Stimulated activated CD8-positive, alpha-beta memory T cell treated with anti-CD3 and anti-CD28 coated beads, Interleukin-12 subunit alpha, Interleukin-12 subunit beta, amount 100 ng/mL, for 4 hours (primary cell): ENCODE results near the gene RXRB.

Experiments
- DNase-seq: peaks from one replicate; pipeline ENCODE4 v3.0.0-alpha.2; 2020; ENCODE audit warnings: low read depth

RXRB gene

GRCh38 chr6:33195304-33196165 is 4.9 kb downstream of the RXRB start:
- no peak for DNase-seq

DNA sequence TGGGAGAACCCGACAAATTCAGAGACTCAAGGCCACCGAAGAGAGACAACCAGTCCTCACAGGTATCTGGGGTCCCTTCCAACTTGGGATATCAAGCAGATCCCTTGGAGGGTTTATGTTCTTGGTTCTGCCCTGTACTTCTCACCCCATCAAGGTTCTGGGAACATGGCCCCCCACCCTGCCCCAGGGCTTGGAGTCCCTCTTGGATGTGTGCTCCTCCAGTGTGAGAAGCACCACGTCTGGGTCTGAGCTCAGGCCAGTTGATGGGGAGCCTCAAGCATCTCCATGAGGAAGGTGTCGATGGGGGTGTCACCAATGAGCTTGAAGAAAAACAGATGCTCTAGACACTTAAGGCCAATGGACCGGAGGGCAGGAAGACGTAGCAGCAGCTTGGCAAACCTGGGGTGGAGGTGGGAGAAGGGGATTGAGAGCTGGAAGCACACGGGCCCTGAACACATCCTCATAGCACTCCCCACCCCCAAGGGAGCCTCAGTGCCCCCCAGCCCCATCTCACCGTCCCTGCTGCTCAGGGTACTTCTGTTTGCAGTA is 6.0 kb downstream of the RXRB start:
- DNase-seq = no peak

DNA sequence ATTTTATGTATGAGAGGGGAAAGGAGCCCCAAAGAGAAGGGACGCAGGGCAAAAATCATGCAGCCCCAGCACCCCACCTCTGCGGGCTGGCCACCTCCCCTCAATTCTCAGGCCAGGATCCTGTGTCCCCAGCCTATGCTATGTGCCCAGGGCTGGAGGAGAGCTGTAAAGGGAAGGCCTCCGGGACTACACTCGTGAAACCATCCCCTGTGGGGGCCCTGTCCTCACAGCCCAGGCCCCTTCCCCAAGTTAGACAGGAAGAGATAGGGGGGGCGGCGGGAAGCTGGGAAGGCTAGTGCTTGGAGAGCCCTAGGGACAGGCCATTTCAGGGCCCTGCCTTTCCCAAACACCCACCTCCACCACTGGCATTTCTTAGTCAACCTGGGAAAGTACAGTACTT is 6.8 kb downstream of the RXRB start:
- no peak for DNase-seq

DNA sequence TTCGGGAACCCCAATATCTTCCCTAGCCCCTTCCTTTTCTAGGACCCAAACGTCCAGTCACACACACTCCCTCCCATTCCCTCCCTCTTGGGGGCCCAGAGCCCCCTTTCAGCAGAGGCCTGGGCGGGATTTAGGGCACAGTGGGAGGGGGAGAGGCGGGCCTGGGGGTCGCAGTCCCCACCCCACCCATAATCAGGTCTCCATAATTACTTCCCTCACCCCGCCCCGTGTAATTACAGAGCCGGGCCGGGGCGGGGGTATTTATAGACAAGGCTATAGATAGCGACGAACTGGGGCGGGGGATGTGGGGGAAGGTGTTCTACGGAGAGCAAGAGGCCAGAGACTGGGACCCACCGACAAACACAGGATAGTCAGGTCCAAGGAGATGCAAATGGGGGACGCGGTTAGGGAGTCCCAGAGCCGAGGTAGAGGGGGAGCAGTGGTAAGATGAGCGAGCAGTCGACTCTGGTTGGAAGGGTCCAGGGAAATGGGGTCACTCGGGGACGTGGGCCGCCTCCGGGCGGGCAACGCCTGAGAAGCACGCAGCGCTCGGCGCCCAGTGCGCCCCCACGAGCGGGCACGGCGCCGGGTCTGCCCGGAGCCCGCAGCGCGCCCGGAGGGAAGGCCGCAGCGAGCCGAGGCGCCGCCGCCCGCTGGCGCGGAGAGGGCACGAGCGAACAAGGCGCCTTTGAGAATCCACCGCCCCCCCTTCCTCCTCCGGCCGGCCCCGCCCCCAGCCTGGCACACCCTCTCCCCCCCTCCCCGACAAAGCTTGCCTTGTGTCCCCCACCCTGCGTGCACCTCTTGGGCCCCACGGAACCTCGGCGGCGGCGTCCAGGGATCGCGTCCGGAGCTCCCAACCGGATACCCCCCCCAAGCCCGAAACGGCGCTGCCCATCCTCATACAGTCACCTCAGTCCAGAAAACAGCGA is 7.5 kb downstream of the RXRB start:
- no peak for DNase-seq

DNA sequence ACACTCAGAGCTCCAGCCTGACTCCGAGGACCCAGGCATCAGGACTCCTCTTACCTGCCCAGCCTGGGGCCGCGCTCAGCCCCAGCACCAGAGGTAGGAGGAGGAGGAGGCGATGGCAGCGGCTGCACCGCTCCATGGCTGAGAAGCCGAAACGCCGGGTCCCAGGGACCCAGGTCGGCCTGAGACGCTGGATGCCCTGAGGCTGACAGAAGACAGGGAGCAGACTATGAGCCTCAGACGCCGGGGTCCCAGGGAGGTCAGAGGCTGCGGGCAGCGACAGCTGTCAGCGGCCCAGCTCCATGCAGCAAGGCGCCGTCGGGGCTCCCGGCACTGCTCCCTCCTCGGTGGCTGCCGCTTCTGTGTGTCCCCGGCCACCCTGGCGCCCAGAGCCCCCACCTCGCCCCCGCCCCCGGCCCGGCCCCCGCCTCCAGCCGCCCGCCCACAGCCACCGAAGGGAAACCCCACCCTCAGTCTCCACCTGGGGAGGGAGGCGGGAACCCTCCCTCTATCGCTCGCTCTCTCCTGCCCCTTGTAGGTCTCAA is 8.3 kb downstream of the RXRB start, which contains the start of gene COL11A2:
Gene COL11A2 (minus strand): TSS at position 363 of the 542 bp plus-strand sequence. CDS start 227 bp downstream, at position 136.
- DNase-seq = no peak

DNA sequence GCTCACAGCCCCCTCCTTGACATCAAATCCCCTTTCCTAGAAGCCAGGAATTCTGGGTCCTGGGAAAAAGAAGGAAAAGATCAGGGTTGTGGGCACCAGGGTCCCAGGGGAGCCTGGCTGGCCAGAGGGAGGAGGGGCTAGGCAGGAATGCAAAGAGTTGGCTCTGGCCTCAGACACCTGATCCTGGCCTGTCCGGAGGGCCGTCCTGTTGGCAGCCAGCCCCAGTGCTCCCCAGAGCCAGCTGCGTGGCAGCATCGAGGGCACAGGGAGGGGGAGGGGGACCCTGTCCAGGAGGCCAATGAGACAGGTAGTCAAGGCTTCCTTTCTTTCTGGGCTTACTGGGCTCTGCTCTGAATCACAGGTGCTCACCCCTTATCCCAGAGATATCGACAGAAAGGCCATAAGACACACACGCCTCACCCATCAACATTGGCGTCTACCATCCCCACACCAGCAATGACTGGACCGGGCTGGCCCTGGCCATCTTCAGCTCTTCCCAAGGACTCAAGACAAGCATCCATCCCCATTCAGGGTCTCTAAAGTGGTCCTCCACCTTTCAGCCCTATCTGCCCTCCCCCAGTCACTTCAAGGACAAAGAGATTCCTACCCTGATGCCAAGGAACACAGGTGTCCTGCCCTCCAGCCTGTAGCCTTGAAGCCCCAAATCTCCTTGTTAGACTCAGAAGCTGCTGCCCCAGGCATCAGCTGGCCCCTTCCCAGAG is 8.9 kb downstream of the RXRB start:
- DNase-seq = no peak

DNA sequence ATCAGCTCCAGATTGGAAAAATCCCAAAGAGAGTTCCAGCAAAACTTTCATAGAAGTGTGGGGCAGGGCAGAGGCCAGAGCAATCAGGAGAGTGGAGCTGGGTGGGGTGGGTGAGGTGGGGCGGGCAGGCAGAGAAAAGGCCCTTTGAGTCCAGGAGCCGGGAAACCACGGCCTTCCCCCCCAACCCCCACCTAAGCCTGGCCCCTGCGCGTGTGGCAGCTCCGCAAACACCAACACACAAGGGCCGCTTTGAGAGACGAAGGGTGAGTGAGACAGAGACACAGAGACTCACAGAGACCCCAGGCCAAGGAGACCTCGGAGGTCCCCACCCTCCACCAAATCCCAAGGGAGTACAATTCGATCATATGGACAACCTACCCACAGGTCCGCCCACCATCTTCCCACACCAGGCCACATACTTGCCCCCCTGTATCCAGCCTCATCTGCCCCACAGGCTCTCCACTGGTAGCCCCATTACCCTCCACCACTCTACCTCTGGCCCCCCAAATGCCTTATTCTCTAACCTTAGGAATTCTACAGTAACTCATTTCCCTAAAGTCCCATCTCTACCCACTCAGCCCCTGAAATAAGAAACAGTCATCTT is 9.9 kb downstream of the RXRB start:
- no peak for DNase-seq

DNA sequence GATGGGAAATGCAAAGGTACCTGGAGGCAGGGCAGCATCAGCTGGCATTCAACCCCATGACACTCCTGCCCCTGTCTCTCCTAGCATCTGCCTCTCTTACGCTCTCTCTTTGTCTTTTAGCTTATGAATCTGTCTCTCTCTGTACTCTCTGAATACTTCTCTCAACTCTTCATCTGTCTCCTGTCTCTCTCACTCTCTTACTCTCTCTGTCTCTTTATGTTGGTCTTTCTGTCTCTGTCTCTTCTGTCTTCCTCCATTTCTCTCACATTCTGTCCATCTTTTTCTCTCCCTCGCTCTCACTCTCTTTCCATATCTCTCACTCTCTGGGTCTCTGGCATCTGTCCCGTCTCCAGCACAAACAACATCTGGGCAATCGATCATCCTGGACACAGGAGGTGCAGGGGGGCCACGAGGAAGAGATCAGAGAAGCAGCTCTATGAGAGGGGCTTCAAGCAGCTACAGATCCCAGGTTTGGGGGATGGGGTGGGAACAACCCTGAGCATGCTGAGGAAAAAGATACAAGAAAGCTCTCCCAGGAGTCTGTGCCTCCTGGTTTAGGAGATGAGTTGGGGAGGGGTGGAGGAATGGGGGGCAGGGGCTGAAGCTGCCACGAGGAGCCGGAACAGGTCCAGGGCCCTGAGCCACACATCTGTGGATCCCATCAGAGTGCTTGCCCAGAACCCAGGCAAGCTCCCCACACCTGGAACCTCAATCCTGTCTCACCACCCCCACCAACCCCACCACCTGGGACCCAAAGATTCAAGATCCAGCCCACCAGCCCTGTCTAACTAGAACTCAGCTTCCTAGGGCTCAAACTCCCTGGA is 10.6 kb downstream of the RXRB start:
- no peak for DNase-seq

GRCh38 chr6:33189164-33189563 is 11.3 kb downstream of the RXRB start:
- DNase-seq = no peak

DNA sequence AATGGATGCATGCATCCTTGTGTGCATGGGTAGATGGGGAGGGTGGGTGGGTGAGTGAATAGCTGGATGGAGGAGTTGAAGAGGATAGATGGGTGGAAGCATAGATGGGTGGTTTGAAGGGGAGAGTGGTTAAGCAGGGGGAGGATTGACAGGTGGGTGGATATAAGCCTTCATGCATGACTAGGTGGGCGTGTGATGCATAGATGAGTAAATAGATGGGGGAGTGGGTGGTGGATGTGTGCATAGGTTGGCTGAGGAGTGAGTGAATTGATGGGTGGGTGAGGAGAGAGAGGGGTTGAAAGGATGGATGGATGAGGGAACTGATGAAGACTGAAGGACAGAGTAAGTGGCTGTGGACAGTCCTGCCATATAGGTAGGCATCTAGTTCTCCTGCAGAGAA is 12.7 kb downstream of the RXRB start:
- no peak for DNase-seq

GRCh38 chr6:33185654-33186187 is 14.7 kb downstream of the RXRB start:
- DNase-seq = no peak

DNA sequence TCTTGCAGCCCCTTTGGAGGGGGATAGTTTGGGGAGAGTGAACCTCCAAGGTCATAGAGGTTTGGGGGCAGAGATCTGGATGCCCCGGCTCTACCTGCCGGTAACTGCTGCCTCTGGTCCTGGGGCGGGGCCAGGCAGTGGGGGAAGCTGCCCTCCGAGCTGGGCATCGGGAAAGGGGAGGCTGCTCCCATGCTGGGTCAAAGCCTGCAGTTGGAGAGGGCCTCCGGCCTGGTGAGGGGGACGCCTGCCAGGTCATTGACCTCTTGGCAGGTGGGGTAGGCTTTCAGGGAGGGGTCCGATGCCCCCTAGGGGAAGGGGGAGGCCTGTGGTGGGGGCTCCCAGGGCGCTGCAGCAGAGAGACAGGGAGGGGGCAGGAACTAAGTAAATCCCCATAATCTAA is 15.3 kb downstream of the RXRB start:
- DNase-seq = no peak

- no peak for DNase-seq
Measured at GRCh38 chr6:33183071-33183683, 17.3 kb downstream of the RXRB start.

GRCh38 chr6:33181141-33181540 is 19.3 kb downstream of the RXRB start:
- no peak for DNase-seq

GRCh38 chr6:33178755-33179475 is 21.6 kb downstream of the RXRB start:
- DNase-seq = no peak

GRCh38 chr6:33177552-33178446 is 22.7 kb downstream of the RXRB start:
- DNase-seq = no peak

DNA sequence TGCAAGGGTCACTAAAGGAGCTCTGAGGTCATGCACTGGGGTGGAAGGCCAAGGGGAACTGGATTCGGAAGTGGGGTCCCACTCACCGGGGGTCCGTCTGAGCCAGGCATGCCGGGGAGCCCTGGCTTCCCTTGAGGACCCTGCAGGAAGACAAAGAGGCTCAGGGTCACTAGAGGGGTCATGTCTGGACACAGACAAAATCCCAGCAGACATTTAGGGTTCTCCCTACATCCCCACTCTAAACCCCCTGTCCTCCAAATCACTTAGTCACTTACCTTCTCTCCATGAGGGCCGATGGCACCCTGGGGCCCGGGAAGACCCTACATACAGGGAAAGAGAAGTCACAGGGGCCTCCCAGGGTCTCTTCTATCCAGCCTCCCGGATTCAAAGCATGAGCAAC is 23.6 kb downstream of the RXRB start:
- no peak for DNase-seq
